B cell (primary cell): ENCODE data around the gene AMIGO1. TPM values are rescaled to one million over a fixed set of nuclear protein-coding genes. Genes with fewer than 3 reads are reported as not detected.
A peak's percentile ranks its signal among the peaks of the same experiment; 100 is the strongest.

ENCODE experiments used
- ATAC-seq: fragments of 200-7000 bp; cut with Tn5 transposase; one replicate; pipeline ENCODE4 v1.10.0; 2021; ENCODE audit warnings: low read depth, mild to moderate bottlenecking, moderate number of reproducible peaks, moderate library complexity
- CTCF ChIA-PET: fragments of 350-600 bp; sonication (Branson Sonifier 250); formaldehyde crosslinking; loops from one replicate; lab custom pipeline; 2021; ENCODE audit warnings: antibody characterized with exemption, inconsistent platforms; lab: Charles Lee
- POLR2A ChIA-PET: fragments of 350-600 bp; sonication (Branson Sonifier 250); formaldehyde crosslinking; loops from one replicate; lab custom pipeline; 2021; ENCODE audit warnings: antibody characterized with exemption; lab: Charles Lee
- DNase-seq: peaks from one replicate; pipeline ENCODE4 v3.0.0; 2013
- H2AFZ ChIP-seq: 2 replicates; pipeline ENCODE4 v1.6.1; 2012; ENCODE audit warnings: mild to moderate bottlenecking, low read depth, low read length; ENCODE audit not compliant: insufficient read depth, poor library complexity, severe bottlenecking
- H3K27ac ChIP-seq, 2 donors: 1 replicate in 1 of 2; 2 replicates in 1 of 2; pipeline ENCODE4 v1.5.1; 2012 to 2013; ENCODE audit warnings: low read length in 2 of 2, mild to moderate bottlenecking in 2 of 2, moderate library complexity in 1 of 2
- H3K27me3 ChIP-seq, 4 experiments: fragments of 200-600 bp in 1 of 4; sonication (generic) in 1 of 4; replicated peaks in 1 of 4; 1 replicate in 2 of 4; 2 replicates in 2 of 4; pipeline versions ENCODE4 v1.6.1 to v1.7.0; 2013 to 2016; ENCODE audit warnings: low read length in 3 of 4, mild to moderate bottlenecking in 2 of 4, mixed read lengths in 1 of 4, moderate library complexity in 1 of 4; ENCODE audit not compliant: insufficient read depth in 4 of 4, control insufficient read depth in 3 of 4; ENCODE audit errors: control extremely low read depth in 1 of 4
- H3K36me3 ChIP-seq, 2 experiments: replicated peaks in 1 of 2; 1 replicate in 1 of 2; 2 replicates in 1 of 2; pipeline versions ENCODE4 v1.6.1 to v1.7.1; 2013; ENCODE audit warnings: low read length in 1 of 2; ENCODE audit not compliant: insufficient read depth in 2 of 2, control insufficient read depth in 1 of 2; ENCODE audit errors: control extremely low read depth in 1 of 2, extremely low read depth in 1 of 2
- H3K4me1 ChIP-seq, 2 donors: fragments of 200-600 bp in 1 of 2; sonication (generic) in 1 of 2; 1 replicate in 1 of 2; 2 replicates in 1 of 2; pipeline versions ENCODE4 v1.5.1 to v1.6.1; 2013 to 2017; ENCODE audit warnings: low read length in 2 of 2; ENCODE audit not compliant: control insufficient read depth in 2 of 2, insufficient read depth in 2 of 2
- H3K4me2 ChIP-seq: replicated peaks from 2 replicates; pipeline ENCODE3; 2012; ENCODE audit warnings: mild to moderate bottlenecking, low read depth, low read length; ENCODE audit not compliant: poor library complexity, severe bottlenecking
- H3K4me3 ChIP-seq, 5 experiments: fragments of 200-600 bp in 1 of 5; sonication (generic) in 1 of 5; 1 replicate in 3 of 5; 2 replicates in 2 of 5; pipeline versions ENCODE4 v1.5.1 to v1.7.0; 2011 to 2016; ENCODE audit warnings: low read length in 4 of 5, mild to moderate bottlenecking in 4 of 5, low read depth in 2 of 5, control low read depth in 1 of 5, moderate library complexity in 1 of 5; ENCODE audit not compliant: insufficient read depth in 1 of 5; ENCODE audit errors: control extremely low read depth in 1 of 5, extremely low read depth in 1 of 5
- H3K79me2 ChIP-seq: fragments of 200-600 bp; sonication (generic); one replicate; pipeline ENCODE4 v1.6.0; 2016; ENCODE audit warnings: low read length; ENCODE audit not compliant: control insufficient read depth, insufficient read depth
- H3K9ac ChIP-seq: fragments of 200-600 bp; sonication (generic); 2 replicates; pipeline ENCODE4 v1.6.1; 2017; ENCODE audit warnings: mild to moderate bottlenecking, low read length, moderate library complexity
- H3K9me3 ChIP-seq, 3 donors: one replicate each; pipeline versions ENCODE4 v1.6.1 to v1.7.1; 2013; ENCODE audit warnings: low read length in 2 of 3; ENCODE audit not compliant: control insufficient read depth in 2 of 3, insufficient read depth in 1 of 3; ENCODE audit errors: control extremely low read depth in 1 of 3
- H4K20me1 ChIP-seq: 2 replicates; pipeline ENCODE4 v1.6.0; 2012; ENCODE audit warnings: mild to moderate bottlenecking, low read length; ENCODE audit not compliant: insufficient read depth, control insufficient read depth, poor library complexity, severe bottlenecking
- H3K27ac Mint-ChIP-seq: one replicate; pipeline ENCODE4 v1.8.0; 2021; ENCODE audit warnings: mixed read lengths
- H3K27me3 Mint-ChIP-seq: one replicate; pipeline ENCODE4 v1.8.0; 2021; ENCODE audit warnings: mixed read lengths
- H3K4me1 Mint-ChIP-seq: one replicate; pipeline ENCODE4 v1.8.0; 2021; ENCODE audit warnings: mixed read lengths
- H3K4me3 Mint-ChIP-seq: one replicate; pipeline ENCODE4 v1.8.0; 2021; ENCODE audit warnings: mixed read lengths
- H3K9me3 Mint-ChIP-seq: one replicate; pipeline ENCODE4 v1.8.0; 2022; ENCODE audit warnings: mixed read lengths; ENCODE audit not compliant: insufficient read depth
- EZH2 ChIP-seq: IDR thresholded peaks from 2 replicates; pipeline ENCODE4 v1.6.1; 2012; ENCODE audit warnings: borderline replicate concordance, low read depth, mild to moderate bottlenecking, moderate library complexity, low read length; ENCODE audit not compliant: insufficient read depth, poor library complexity, severe bottlenecking
- whole genome bisulfite sequencing: methylation state at CpG from one replicate; pipeline ENCODE4 v1.1.5; 2013; ENCODE audit warnings: missing lambda C conversion rate; ENCODE audit not compliant: insufficient coverage; 5-methylcytosine and 5-hydroxymethylcytosine counted together
- intact Hi-C: fragments of 100-400 bp; cut with micrococcal nuclease; formaldehyde crosslinking; loops from one replicate; pipeline ENCODE4 v1.10.0; 2022
- polyA plus RNA-seq: library from polyadenylated mRNA; depleted of rRNA; stranded (reverse); fragments of >200 nt; gene quantifications from 2 replicates; pipeline ENCODE4 v1.2.3, GENCODE V29; 2012
- total RNA-seq, 2 donors: library from RNA; stranded (reverse); fragments of 120-200 nt in 1 of 2; gene quantifications; 1 replicate in 1 of 2; 2 replicates in 1 of 2; pipeline versions ENCODE4 v1.2.3 to v1.2.4, GENCODE V29; 2013 to 2022
- TF ChIP-seq, protein P1 (sequence below): fragments of 200-600 bp; IDR thresholded peaks from one replicate; pipeline ENCODE4 v1.8.0; 2022; ENCODE audit warnings: antibody characterized with exemption, mild to moderate bottlenecking

Gene AMIGO1
- total and polyA plus RNA-seq, 2 donors (not counting 1 experiment from before 2014, with no cell fraction given): 0.19 to 2.4 TPM

- TF ChIP-seq, protein P1, sequence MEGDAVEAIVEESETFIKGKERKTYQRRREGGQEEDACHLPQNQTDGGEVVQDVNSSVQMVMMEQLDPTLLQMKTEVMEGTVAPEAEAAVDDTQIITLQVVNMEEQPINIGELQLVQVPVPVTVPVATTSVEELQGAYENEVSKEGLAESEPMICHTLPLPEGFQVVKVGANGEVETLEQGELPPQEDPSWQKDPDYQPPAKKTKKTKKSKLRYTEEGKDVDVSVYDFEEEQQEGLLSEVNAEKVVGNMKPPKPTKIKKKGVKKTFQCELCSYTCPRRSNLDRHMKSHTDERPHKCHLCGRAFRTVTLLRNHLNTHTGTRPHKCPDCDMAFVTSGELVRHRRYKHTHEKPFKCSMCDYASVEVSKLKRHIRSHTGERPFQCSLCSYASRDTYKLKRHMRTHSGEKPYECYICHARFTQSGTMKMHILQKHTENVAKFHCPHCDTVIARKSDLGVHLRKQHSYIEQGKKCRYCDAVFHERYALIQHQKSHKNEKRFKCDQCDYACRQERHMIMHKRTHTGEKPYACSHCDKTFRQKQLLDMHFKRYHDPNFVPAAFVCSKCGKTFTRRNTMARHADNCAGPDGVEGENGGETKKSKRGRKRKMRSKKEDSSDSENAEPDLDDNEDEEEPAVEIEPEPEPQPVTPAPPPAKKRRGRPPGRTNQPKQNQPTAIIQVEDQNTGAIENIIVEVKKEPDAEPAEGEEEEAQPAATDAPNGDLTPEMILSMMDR: peak; percentile 89
- no peak for TF ChIP-seq EZH2
- Histone ChIP-seq H4K20me1 (peaks cover 25% of the 10 kb centered on the region), H3K27ac (peak overlapping the region; percentile 47 to 96), H3K36me3 (peaks cover 0 to 2% of the 10 kb centered on the region in 2 experiments), H3K4me1 (peaks cover 25 to 33% of the 10 kb centered on the region in 2 donors), H3K4me2 (peak overlapping the region; percentile 86), H2AFZ (peak overlapping the region; percentile 79), H3K79me2 (peaks cover 50% of the 10 kb centered on the region), H3K4me3 (peak overlapping the region; percentile 15 to 93 (median 84)), H3K27me3 (no peaks in the 10 kb centered on the region), H3K9me3 (no peaks in the 10 kb centered on the region), H3K9ac (peak overlapping the region; percentile 97)
- DNase-seq (peak; percentile 90), ATAC-seq (peak; percentile 44)
- peak overlapping the region; percentile 99 for H3K27ac Mint-ChIP-seq
- intact Hi-C loops: loop anchor here (1.0 kb wide), 1 partner anchor 94 kb away; no protein-coding TSS in a partner anchor
- H3K27me3 Mint-ChIP-seq: peaks cover 3% of the 10 kb centered on the region
- WGBS: 80% methylated on average over 2 of the region's 5 CpGs
- ChIA-PET CTCF (interaction anchor here (0.7 to 7.8 kb wide), 44 partner anchors 9 to 560 kb away, joined by 3 to 276 read pairs (median 5); partner anchors contain the start of genes AHCYL1, AMPD2, CYB561D1 and GNAT2), POLR2A (interaction anchor here (0.6 to 1.8 kb wide), 6 partner anchors 63 to 437 kb away, joined by 3 to 8 read pairs (median 6); partner anchors contain the start of gene ATXN7L2)
- H3K4me3 Mint-ChIP-seq: peak overlapping the region; percentile 99
- no peaks in the 10 kb centered on the region for H3K9me3 Mint-ChIP-seq
- peaks cover 45% of the 10 kb centered on the region for H3K4me1 Mint-ChIP-seq
Observed at GRCh38 chr1:109546311-109547109, 37.0 kb upstream of the AMIGO1 start.
